SK-N-SH treated with all-trans-retinoic acid at 6 μM for 48 hours (cell line): Measurements from ENCODE around the gene MARS1.

Source experiments
- ISL1 ChIP-seq: fragments of 250-450 bp; sonication (Bioruptor Pico); IDR thresholded peaks from 2 replicates; pipeline ENCODE4 v2.1.2; 2022; ENCODE audit warnings: mild to moderate bottlenecking, moderate library complexity
- PATZ1 ChIP-seq: fragments of 250-450 bp; sonication (Bioruptor Pico); IDR thresholded peaks from 2 replicates; pipeline ENCODE4 v1.8.0; 2020; ENCODE audit warnings: mild to moderate bottlenecking, moderate library complexity, borderline replicate concordance
- TCF4 ChIP-seq: fragments of 250-450 bp; sonication (Bioruptor Pico); IDR thresholded peaks from 2 replicates; pipeline ENCODE4 v1.8.0; 2021; ENCODE audit warnings: mild to moderate bottlenecking, moderate library complexity, borderline replicate concordance
- ZNF70 ChIP-seq: fragments of 450-650 bp; formaldehyde crosslinking; IDR thresholded peaks from 2 replicates; pipeline ENCODE4 v1.5.0; 2020; ENCODE audit warnings: mild to moderate bottlenecking, moderate library complexity
- ZNF8 ChIP-seq: fragments of 450-650 bp; formaldehyde crosslinking; IDR thresholded peaks from 2 replicates; pipeline ENCODE4 v1.5.0; 2020; ENCODE audit warnings: mild to moderate bottlenecking, moderate library complexity

- TF ChIP-seq ISL1 (CRISPR knock-in tag) (no peak), PATZ1 (no peak), TCF4 (no peak), ZNF8 (no peak), ZNF70 (CRISPR knock-in tag) (no peak)
These were observed 36.6 kb upstream of the MARS1 start for GRCh38 chr12:57451233-57451778.
